Neural progenitor cell (in vitro differentiated cells): Measurements from ENCODE around the gene PAQR4. TPM values are rescaled to one million over a fixed set of nuclear protein-coding genes. Genes with fewer than 3 reads are reported as not detected.
A peak's percentile ranks its signal among the peaks of the same experiment; 100 is the strongest.

Experiments used
- DNase-seq: peaks from one replicate; pipeline ENCODE4 v3.0.0-alpha.2; 2016; ENCODE audit warnings: low spot score
- H2AFZ ChIP-seq: fragments of 200-600 bp; sonication (generic); replicated peaks from 2 replicates; pipeline ENCODE4 v1.6.1; 2016; ENCODE audit warnings: antibody characterized with exemption
- H3F3A ChIP-seq: fragments of 200-600 bp; sonication (generic); 2 replicates; pipeline ENCODE4 v1.6.1; 2016; ENCODE audit warnings: antibody characterized with exemption, low read depth
- H3K27ac ChIP-seq: fragments of 200-600 bp; sonication (generic); 2 replicates; pipeline ENCODE4 v1.5.1; 2016; ENCODE audit warnings: mild to moderate bottlenecking
- H3K27me3 ChIP-seq: fragments of 200-600 bp; sonication (generic); 2 replicates; pipeline ENCODE4 v1.6.1; 2016; ENCODE audit warnings: mild to moderate bottlenecking, moderate library complexity
- H3K36me3 ChIP-seq: fragments of 200-600 bp; sonication (generic); 2 replicates; pipeline ENCODE4 v1.5.1; 2016
- H3K4me1 ChIP-seq: fragments of 200-600 bp; sonication (generic); 2 replicates; pipeline ENCODE4 v1.6.1; 2016; ENCODE audit warnings: mixed run types
- H3K4me2 ChIP-seq: fragments of 200-600 bp; sonication (generic); 2 replicates; pipeline ENCODE4 v1.6.1; 2016
- H3K4me3 ChIP-seq: fragments of 200-600 bp; sonication (generic); 2 replicates; pipeline ENCODE4 v1.5.1; 2016
- H3K79me2 ChIP-seq: fragments of 200-600 bp; sonication (generic); 2 replicates; pipeline ENCODE4 v1.6.1; 2016; ENCODE audit warnings: low read depth
- H3K9ac ChIP-seq: fragments of 200-600 bp; sonication (generic); 2 replicates; pipeline ENCODE4 v1.6.1; 2016
- H3K9me3 ChIP-seq: fragments of 200-600 bp; sonication (generic); 2 replicates; pipeline ENCODE4 v1.5.1; 2016; ENCODE audit warnings: low read depth
- H4K20me1 ChIP-seq: fragments of 200-600 bp; sonication (generic); 2 replicates; pipeline ENCODE4 v1.6.1; 2016; ENCODE audit warnings: low read depth
- H3K27ac Mint-ChIP-seq: 3 replicates; pipeline ENCODE4 v1.8.0; 2021; ENCODE audit warnings: mixed read lengths
- H3K27me3 Mint-ChIP-seq: 2 replicates; pipeline ENCODE4 v1.8.0; 2022; ENCODE audit warnings: low read depth, mild to moderate bottlenecking, inconsistent platforms, moderate library complexity, mixed read lengths; ENCODE audit not compliant: insufficient read depth
- H3K36me3 Mint-ChIP-seq: 3 replicates; pipeline ENCODE4 v1.8.0; 2021; ENCODE audit warnings: mixed read lengths
- H3K4me1 Mint-ChIP-seq: 3 replicates; pipeline ENCODE4 v1.8.0; 2021; ENCODE audit warnings: mixed read lengths
- H3K4me3 Mint-ChIP-seq: 3 replicates; pipeline ENCODE4 v1.8.0; 2021; ENCODE audit warnings: mild to moderate bottlenecking, moderate library complexity, mixed read lengths
- H3K9me3 Mint-ChIP-seq: 3 replicates; pipeline ENCODE4 v1.8.0; 2020; ENCODE audit warnings: mixed read lengths
- CTCF ChIP-seq: fragments of 200-600 bp; sonication (generic); IDR thresholded peaks from 2 replicates; pipeline ENCODE4 v1.5.1; 2017; ENCODE audit warnings: antibody characterized with exemption, mild to moderate bottlenecking
- EZH2 ChIP-seq: fragments of 200-600 bp; sonication (generic); IDR thresholded peaks from 2 replicates; pipeline ENCODE4 v1.6.1; 2017; ENCODE audit warnings: antibody characterized with exemption, mild to moderate bottlenecking, moderate library complexity
- EZH2phosphoT487 ChIP-seq: fragments of 200-600 bp; sonication (generic); IDR thresholded peaks from 2 replicates; pipeline ENCODE4 v1.6.1; 2017; ENCODE audit warnings: antibody characterized with exemption
- total RNA-seq: library from RNA; depleted of rRNA; stranded (reverse); fragments of >200 nt; gene quantifications from 2 replicates; pipeline ENCODE4 v1.2.3, GENCODE V29; 2015; ENCODE audit warnings: low replicate concordance

The PAQR4 gene
- total RNA-seq, 1 donor from 2014 or later = 3.3 TPM

GRCh38 chr16:3020604-3021448, 51.7 kb downstream of the PAQR4 start:
- peaks cover 56% of the 10 kb centered on the region for H4K20me1 ChIP-seq
- peaks cover 54% of the 10 kb centered on the region for H3K4me1 Mint-ChIP-seq
- peak overlapping the region; percentile 87 for H3K27ac Mint-ChIP-seq
- H2AFZ ChIP-seq = peak overlapping the region; percentile 38
- peaks cover 32% of the 10 kb centered on the region for H3K27me3 Mint-ChIP-seq
- H3K4me3 Mint-ChIP-seq = peak overlapping the region; percentile 93
- no peak overlapping the region for H3K27ac ChIP-seq
- peaks cover 26% of the 10 kb centered on the region for H3K27me3 ChIP-seq
- DNase-seq = peak; percentile 74
- no peaks in the 10 kb centered on the region for H3K36me3 ChIP-seq
- H3K36me3 Mint-ChIP-seq = peaks cover 5% of the 10 kb centered on the region
- peaks cover 30% of the 10 kb centered on the region for H3K79me2 ChIP-seq
- TF ChIP-seq EZH2phosphoT487 (no peak), EZH2 (no peak), CTCF (no peak)
- peaks cover 63% of the 10 kb centered on the region for H3F3A ChIP-seq
- no peaks in the 10 kb centered on the region for H3K9me3 ChIP-seq
- H3K9me3 Mint-ChIP-seq = no peaks in the 10 kb centered on the region
- peaks cover 21% of the 10 kb centered on the region for H3K4me1 ChIP-seq
- no peak overlapping the region for H3K9ac ChIP-seq
- H3K4me2 ChIP-seq = peak overlapping the region; percentile 84
- H3K4me3 ChIP-seq = peak overlapping the region; percentile 75

- H3K4me2 ChIP-seq = peak overlapping the region; percentile 84
These were observed 52.5 kb downstream of the PAQR4 start for GRCh38 chr16:3021449-3022207.

GRCh38 chr16:3022208-3022683, 53.1 kb downstream of the PAQR4 start:
- no peak overlapping the region for H2AFZ ChIP-seq
- Mint-ChIP-seq H3K4me3 (peak overlapping the region; percentile 93), H3K9me3 (no peaks in the 10 kb centered on the region), H3K4me1 (peaks cover 48% of the 10 kb centered on the region), H3K36me3 (peaks cover 6% of the 10 kb centered on the region), H3K27ac (peak overlapping the region; percentile 88), H3K27me3 (peaks cover 35% of the 10 kb centered on the region)
- peaks cover 48% of the 10 kb centered on the region for H4K20me1 ChIP-seq
- no peaks in the 10 kb centered on the region for H3K36me3 ChIP-seq
- no peak overlapping the region for H3K9ac ChIP-seq
- H3K9me3 ChIP-seq = no peaks in the 10 kb centered on the region
- peaks cover 18% of the 10 kb centered on the region for H3K79me2 ChIP-seq
- H3K4me1 ChIP-seq = peaks cover 18% of the 10 kb centered on the region
- peak overlapping the region; percentile 84 for H3K4me2 ChIP-seq
- H3K27me3 ChIP-seq = peaks cover 22% of the 10 kb centered on the region
- peak overlapping the region; percentile 75 for H3K4me3 ChIP-seq
- peak; percentile 81 for DNase-seq
- H3K27ac ChIP-seq = no peak overlapping the region
- peaks cover 56% of the 10 kb centered on the region for H3F3A ChIP-seq
- no peak for TF ChIP-seq EZH2
- TF ChIP-seq CTCF = no peak
- TF ChIP-seq EZH2phosphoT487 = no peak

More at GRCh38 chr16:3021449-3022207, 52.5 kb downstream of the PAQR4 start:
- Mint-ChIP-seq H3K4me3 (peak overlapping the region; percentile 93), H3K4me1 (peaks cover 52% of the 10 kb centered on the region), H3K9me3 (no peaks in the 10 kb centered on the region), H3K27ac (peak overlapping the region; percentile 87), H3K27me3 (peaks cover 36% of the 10 kb centered on the region), H3K36me3 (peaks cover 6% of the 10 kb centered on the region)
- Histone ChIP-seq H3K27me3 (peaks cover 26% of the 10 kb centered on the region), H3K36me3 (no peaks in the 10 kb centered on the region), H3K4me3 (peak overlapping the region; percentile 75), H3K4me1 (peaks cover 21% of the 10 kb centered on the region), H3F3A (peaks cover 57% of the 10 kb centered on the region), H3K9ac (no peak overlapping the region), H2AFZ (no peak overlapping the region), H3K27ac (no peak overlapping the region), H3K9me3 (no peaks in the 10 kb centered on the region), H4K20me1 (peaks cover 49% of the 10 kb centered on the region), H3K79me2 (peaks cover 24% of the 10 kb centered on the region)
- DNase-seq = peak; percentile 96
- TF ChIP-seq EZH2phosphoT487 = no peak
- TF ChIP-seq CTCF = peak; percentile 61
